ENCODE results near the gene SERAC1.
"Not testable (repeated sequence)": the region's sequence is repeated elsewhere in the genome, so short reads cannot be mapped to it uniquely, and the experiment has no call there.

Gene SERAC1

GRCh38 chr6:158174514-158174913 lies 6.5 kb upstream of the SERAC1 start:
- no peak for DNase-seq (ENCODE audit: low read depth in 2 of 2)

- no peak for DNase-seq (ENCODE audit: low read depth in 2 of 2)
These were observed 6.0 kb upstream of the SERAC1 start for GRCh38 chr6:158174024-158174423.

- no peak for DNase-seq (ENCODE audit: low read depth in 2 of 2)
These were observed 3.9 kb upstream of the SERAC1 start for GRCh38 chr6:158172001-158172400.

- DNase-seq (ENCODE audit: low read depth in 2 of 2): no peak
These were observed 2.6 kb upstream of the SERAC1 start for GRCh38 chr6:158170656-158171081.

GRCh38 chr6:158169634-158170033 lies 1.6 kb upstream of the SERAC1 start:
- DNase-seq (ENCODE audit: low read depth in 2 of 2): not testable (repeated sequence)

GRCh38 chr6:158165919-158166416 lies 2.1 kb downstream of the SERAC1 start:
- DNase-seq (ENCODE audit: low read depth in 2 of 2): no peak

- DNase-seq (ENCODE audit: low read depth in 2 of 2): no peak
These were observed 3.4 kb downstream of the SERAC1 start for GRCh38 chr6:158164579-158165170.

GRCh38 chr6:158161566-158162254 lies 6.4 kb downstream of the SERAC1 start:
- DNase-seq (ENCODE audit: low read depth in 2 of 2): no peak

GRCh38 chr6:158160932-158161539 lies 7.0 kb downstream of the SERAC1 start:
- DNase-seq (ENCODE audit: low read depth in 2 of 2): no peak

- DNase-seq (ENCODE audit: low read depth in 2 of 2): no peak
These were observed 9.3 kb downstream of the SERAC1 start for GRCh38 chr6:158158748-158159147.

GRCh38 chr6:158158123-158158522 lies 9.9 kb downstream of the SERAC1 start:
- no peak for DNase-seq (ENCODE audit: low read depth in 2 of 2)

GRCh38 chr6:158157064-158157764 lies 10.8 kb downstream of the SERAC1 start:
- no peak for DNase-seq (ENCODE audit: low read depth in 2 of 2)

- no peak for DNase-seq (ENCODE audit: low read depth in 2 of 2)
These were observed 13.2 kb downstream of the SERAC1 start for GRCh38 chr6:158154816-158155215.

GRCh38 chr6:158153576-158153975 lies 14.5 kb downstream of the SERAC1 start:
- DNase-seq (ENCODE audit: low read depth in 2 of 2): no peak

GRCh38 chr6:158152659-158153058 lies 15.4 kb downstream of the SERAC1 start:
- no peak for DNase-seq (ENCODE audit: low read depth in 2 of 2)

GRCh38 chr6:158152025-158152424 lies 16.0 kb downstream of the SERAC1 start:
- DNase-seq (ENCODE audit: low read depth in 2 of 2): not testable (repeated sequence)

GRCh38 chr6:158150701-158151100 lies 17.4 kb downstream of the SERAC1 start:
- no peak for DNase-seq (ENCODE audit: low read depth in 2 of 2)

- no peak for DNase-seq (ENCODE audit: low read depth in 2 of 2)
These were observed 18.4 kb downstream of the SERAC1 start for GRCh38 chr6:158149641-158150040.

- DNase-seq (ENCODE audit: low read depth in 2 of 2): no peak
These were observed 24.4 kb downstream of the SERAC1 start for GRCh38 chr6:158143700-158144099.

- no peak for DNase-seq (ENCODE audit: low read depth in 2 of 2)
These were observed 25.3 kb downstream of the SERAC1 start for GRCh38 chr6:158142789-158143188.

- DNase-seq (ENCODE audit: low read depth in 2 of 2): no peak
These were observed 36.1 kb downstream of the SERAC1 start for GRCh38 chr6:158131926-158132325.

GRCh38 chr6:158125271-158125670 lies 42.8 kb downstream of the SERAC1 start:
- DNase-seq (ENCODE audit: low read depth in 2 of 2): no peak

Data from stimulated activated CD8-positive, alpha-beta memory T cell treated with anti-CD3 and anti-CD28 coated beads, Interleukin-2, amount 100 ng/mL, for 1 hour (primary cell).